ENCODE measurements around the gene CTBP2. TPM values are rescaled to one million over a fixed set of nuclear protein-coding genes. Genes with fewer than 3 reads are reported as not detected.

CTBP2 gene
- total RNA-seq, 2 donors from 2014 or later = 1.2 TPM

DNA sequence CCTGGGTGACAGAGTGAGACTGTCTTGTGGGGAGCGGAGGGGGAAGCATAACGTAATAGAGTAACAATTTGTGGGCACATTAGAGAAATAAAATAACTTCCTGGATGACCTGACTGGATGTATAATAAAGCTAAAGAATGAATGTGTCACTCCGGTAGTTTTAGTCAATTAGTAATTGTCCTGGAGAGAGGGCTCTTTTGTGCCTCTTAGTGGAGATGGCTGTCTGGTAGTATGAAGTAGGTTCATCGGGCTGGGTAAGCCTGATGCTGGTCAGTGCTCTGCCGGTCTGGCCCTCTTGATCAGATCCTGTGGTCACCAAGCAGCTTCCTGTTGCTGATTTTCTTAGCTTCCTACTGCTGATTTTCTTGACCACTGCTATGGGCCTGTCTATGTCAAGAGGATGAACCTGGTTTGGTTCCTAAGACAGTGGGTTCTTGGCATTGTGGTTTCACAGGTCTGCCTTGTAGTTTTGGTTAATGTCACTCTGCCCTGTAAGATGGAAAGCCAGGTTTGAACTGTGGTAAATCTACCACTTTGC lies 184.3 kb downstream of the CTBP2 start:
- H3K27ac Mint-ChIP-seq = peak overlapping the region; percentile 45 to 67
- peaks cover 0 to 5% of the 10 kb centered on the region in 2 donors for H3K36me3 Mint-ChIP-seq
- ATAC-seq = peak; percentile 95 to 96
- H3K9me3 Mint-ChIP-seq = no peaks in the 10 kb centered on the region
- no peak for DNase-seq (ENCODE audit: low spot score in 2 of 2)

DNA sequence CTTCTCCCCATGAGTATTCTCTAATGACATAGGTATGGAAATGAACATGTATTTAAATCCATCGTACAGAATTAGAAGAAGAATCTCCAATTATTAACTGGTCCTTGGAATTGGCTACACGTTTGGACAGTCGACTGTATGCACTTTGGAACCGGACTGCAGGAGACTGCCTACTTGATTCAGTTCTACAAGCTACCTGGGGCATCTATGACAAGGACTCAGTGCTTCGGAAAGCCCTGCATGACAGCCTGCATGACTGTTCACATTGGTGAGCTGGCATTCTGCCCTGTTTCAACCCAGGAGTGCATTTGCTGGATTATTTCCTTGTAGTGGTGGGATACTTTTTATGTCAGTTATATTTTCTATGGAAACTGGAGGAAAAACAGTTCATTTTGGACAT lies 186.2 kb downstream of the CTBP2 start:
- Mint-ChIP-seq H3K27ac (no peak overlapping the region), H3K36me3 (peaks cover 0 to under 1% of the 10 kb centered on the region in 2 donors), H3K9me3 (no peaks in the 10 kb centered on the region)
- DNase-seq (ENCODE audit: low spot score in 2 of 2) (no peak), ATAC-seq (no peak)

DNA sequence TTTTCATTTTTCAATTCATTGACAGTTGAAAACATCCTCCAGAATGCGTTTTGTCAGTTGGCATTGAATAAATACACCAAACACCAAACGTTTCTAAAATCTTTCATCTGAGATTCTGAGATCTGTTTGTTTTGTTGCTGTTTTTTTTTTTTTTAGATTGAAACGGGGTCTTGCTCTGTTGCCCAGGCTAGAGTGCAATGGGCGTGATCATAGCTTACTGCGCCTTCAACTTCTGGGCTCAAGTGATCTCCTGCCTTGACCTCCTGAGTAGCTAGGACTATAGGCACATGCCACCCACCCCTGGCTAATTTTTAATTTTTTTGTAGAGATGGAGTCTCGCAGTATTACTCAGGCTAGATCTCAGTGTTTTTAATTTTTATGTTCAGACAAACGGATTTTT lies 187.7 kb downstream of the CTBP2 start:
- no peak for ATAC-seq
- Mint-ChIP-seq H3K27ac (peak overlapping the region in 1 of 2 donors; percentile 7), H3K36me3 (peaks cover 0 to 7% of the 10 kb centered on the region in 2 donors), H3K9me3 (no peaks in the 10 kb centered on the region)
- DNase-seq (ENCODE audit: low spot score in 2 of 2) = no peak

DNA sequence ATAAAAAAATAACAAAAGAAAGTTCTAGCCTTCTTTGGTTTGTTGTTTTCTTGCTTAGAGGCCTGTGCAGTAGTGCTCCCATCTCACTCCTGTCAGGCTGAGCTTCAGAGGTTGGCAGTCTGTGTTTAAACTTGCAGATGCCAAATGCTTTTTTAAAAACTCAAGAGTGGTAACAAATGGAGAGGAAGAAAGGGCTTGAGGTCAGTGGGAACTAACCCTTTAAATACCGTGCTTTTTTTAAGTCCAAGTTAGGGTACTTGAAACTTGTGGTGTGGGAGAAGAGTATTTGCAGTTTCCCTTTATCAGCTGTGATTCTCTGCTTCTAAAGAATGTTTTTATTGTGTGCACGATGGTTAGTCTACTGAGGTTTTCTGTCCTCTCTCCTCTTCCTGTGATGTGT lies 189.1 kb downstream of the CTBP2 start:
- Mint-ChIP-seq H3K27ac (no peak overlapping the region), H3K36me3 (peaks cover 0 to 14% of the 10 kb centered on the region in 2 donors), H3K9me3 (no peaks in the 10 kb centered on the region)
- ATAC-seq (no peak), DNase-seq (ENCODE audit: low spot score in 2 of 2) (no peak)

DNA sequence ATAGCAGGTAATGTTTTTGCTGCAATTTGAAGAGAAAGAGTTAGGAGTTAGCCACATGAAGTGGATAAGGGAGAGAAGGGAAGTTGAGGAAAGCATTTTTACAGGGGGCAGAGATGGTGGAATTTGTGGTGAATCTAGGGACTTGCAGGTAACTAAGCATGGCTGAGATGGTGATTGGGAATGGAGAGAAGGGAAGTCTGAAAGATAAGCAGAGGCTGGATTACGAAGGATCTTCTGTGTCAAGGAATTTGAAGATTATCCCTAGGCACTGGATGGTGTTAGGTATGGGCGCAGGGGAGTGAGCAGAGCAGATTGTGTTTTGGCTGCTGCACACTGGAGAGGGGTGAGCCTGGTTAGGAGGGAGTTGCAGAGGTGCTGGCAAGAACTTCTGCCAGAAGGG lies 193.1 kb downstream of the CTBP2 start:
- ATAC-seq (no peak), DNase-seq (ENCODE audit: low spot score in 2 of 2) (no peak)
- peak overlapping the region in 1 of 2 donors; percentile 32 for H3K27ac Mint-ChIP-seq
- H3K36me3 Mint-ChIP-seq = peaks cover 0 to 14% of the 10 kb centered on the region in 2 donors
- no peaks in the 10 kb centered on the region for H3K9me3 Mint-ChIP-seq

DNA sequence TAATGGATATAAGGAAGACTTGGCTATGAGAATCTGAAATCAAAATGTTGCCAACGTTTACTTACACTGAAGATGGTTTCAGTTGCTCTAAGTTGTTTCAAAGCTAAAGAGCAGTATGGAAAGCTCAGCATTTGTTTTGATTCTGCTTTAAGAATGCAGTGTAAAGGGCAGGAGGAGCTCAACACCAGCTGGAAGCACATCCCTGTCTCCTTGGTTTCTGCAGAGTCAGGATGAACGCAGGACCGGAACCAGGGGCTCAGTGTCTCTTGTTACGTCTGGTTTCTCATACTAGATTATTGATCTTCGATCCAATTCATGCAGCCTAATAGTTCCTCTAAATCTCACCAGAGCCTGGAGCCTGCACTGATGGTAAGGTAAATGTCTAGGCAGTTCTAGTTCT lies 194.4 kb downstream of the CTBP2 start:
- DNase-seq (ENCODE audit: low spot score in 2 of 2) (no peak), ATAC-seq (no peak)
- H3K36me3 Mint-ChIP-seq = peaks cover 0 to 14% of the 10 kb centered on the region in 2 donors
- no peaks in the 10 kb centered on the region for H3K9me3 Mint-ChIP-seq
- H3K27ac Mint-ChIP-seq = peak overlapping the region in 1 of 2 donors; percentile 38

DNA sequence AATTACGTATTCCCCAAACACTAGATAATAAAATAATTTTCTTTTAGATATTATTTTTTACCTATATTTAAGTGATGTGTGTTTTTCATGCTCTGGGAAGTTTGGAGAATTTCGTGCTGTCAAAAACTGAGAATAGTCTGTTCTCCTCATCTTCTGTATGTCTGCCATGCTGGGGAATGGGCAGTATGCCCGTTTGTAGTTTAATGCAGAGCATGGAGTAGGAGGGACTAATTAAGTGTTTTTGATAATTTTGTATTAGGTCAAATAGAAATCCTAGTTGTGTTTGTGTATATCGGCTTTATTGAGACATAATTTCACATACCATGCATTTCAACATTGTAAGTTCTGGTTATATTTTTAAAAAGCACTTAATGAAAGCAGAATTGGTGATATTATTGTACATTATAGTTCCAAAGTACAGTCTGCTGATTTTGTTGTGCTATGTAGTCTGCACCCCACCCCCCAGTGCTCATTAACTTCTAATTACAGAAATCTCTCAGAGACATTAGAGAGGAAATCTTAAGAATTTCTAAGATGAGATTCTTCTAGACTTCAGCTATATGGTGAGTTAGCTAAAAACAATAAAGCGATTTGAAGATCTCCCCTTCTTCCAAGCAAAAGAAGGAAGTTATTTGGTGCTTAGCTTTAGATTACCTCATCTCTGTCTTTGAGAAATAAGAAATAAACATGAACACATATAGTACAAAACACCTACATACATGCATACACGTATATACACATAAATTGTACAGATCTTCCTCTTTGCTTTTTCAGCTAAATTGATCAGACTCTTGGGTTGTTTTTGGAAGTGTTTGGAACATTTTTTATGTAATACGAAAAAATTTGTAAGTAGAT lies 196.3 kb downstream of the CTBP2 start:
- peaks cover 0 to 14% of the 10 kb centered on the region in 2 donors for H3K36me3 Mint-ChIP-seq
- H3K27ac Mint-ChIP-seq = no peak overlapping the region
- no peaks in the 10 kb centered on the region for H3K9me3 Mint-ChIP-seq
- DNase-seq (ENCODE audit: low spot score in 2 of 2) = no peak
- no peak for ATAC-seq

DNA sequence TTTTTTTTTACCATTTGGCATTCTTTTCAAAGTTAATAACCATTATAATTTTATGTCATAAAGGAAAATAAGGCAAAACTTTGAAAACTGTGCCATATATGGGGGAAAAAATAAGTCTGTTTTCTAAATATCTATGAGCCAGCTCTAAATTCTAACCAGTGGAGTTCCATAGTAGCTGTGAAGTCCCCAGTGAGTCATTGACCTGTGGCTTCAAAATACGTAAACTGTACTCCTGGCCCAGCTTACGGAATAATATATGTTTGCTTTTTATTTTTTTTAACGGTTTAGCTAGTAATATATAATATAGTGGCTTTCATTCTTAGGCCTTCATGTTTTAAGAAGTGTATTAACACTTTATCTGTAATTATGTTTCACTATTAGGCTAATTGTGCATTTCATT lies 197.9 kb downstream of the CTBP2 start:
- ATAC-seq (no peak), DNase-seq (ENCODE audit: low spot score in 2 of 2) (no peak)
- H3K9me3 Mint-ChIP-seq = no peaks in the 10 kb centered on the region
- no peak overlapping the region for H3K27ac Mint-ChIP-seq
- peaks cover 0 to 6% of the 10 kb centered on the region in 2 donors for H3K36me3 Mint-ChIP-seq

DNA sequence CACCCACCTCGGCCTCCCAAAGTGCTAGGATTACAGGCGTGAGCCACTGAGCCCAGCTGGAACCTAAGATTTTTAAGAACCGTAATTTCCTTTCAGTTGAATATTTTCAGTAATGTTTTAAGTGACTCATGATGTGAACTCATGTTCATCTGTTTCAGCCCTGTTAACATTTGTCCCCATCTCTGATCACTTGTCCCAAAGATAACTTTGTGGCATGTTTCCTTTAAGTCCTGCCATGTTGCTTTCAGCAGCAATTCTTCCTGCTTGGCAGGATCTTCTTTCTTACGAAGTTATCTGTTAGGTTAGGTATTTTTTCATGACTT lies 199.2 kb downstream of the CTBP2 start:
- peak in 1 of 2 donors; percentile 58 for ATAC-seq
- Mint-ChIP-seq H3K36me3 (no peaks in the 10 kb centered on the region), H3K9me3 (no peaks in the 10 kb centered on the region), H3K27ac (peak overlapping the region; percentile 45 to 49)
- no peak for DNase-seq (ENCODE audit: low spot score in 2 of 2)

DNA sequence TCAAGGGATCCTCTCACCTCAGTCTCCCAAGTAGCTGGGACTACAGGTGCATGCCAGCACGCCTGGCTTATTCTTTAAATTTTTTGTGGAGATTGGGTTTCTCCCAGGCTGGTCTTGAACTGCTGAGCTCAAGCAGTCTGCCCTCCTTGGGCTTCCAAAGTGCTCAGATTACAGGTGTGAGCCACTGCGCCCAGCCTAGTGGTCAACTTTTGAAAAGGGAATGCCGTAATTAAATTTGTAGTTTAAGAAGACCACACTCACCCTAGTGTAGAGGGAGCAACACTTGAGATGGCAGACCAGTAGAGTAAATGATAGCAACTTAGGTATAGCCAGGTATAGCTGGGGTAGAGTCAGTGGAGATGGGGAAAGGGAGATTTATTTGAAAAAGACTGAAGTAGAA lies 200.8 kb downstream of the CTBP2 start:
- H3K27ac Mint-ChIP-seq = peak overlapping the region in 1 of 2 donors; percentile 16
- DNase-seq (ENCODE audit: low spot score in 2 of 2) = no peak
- no peak for ATAC-seq
- H3K9me3 Mint-ChIP-seq = no peaks in the 10 kb centered on the region
- H3K36me3 Mint-ChIP-seq = no peaks in the 10 kb centered on the region

DNA sequence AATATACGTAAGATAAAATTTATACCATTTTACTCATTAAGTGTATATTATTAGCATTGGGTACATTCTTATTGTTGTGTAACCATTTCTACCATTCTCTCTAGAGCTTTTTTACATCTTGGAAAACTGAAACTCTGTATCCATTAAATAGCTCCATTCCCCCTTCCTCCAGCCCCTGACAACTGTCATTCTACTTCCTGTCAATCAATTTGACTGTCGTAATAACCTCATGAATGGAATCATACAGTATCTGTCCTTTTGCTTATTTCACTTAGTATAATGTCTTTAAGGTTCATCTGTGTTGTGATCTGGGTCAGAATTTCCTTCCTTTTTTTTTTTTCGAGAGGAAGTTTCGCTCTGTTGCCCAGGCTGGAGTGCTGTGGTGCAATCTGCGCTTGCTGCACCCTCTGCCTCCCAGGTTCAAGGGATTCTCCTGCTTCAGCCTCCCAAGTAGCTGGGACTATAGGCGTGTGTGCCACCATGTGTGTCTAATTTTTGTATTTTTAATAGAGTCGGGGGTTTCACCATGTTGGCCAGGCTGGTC lies 202.9 kb downstream of the CTBP2 start:
- Mint-ChIP-seq H3K36me3 (no peaks in the 10 kb centered on the region), H3K27ac (no peak overlapping the region), H3K9me3 (no peaks in the 10 kb centered on the region)
- no peak for DNase-seq (ENCODE audit: low spot score in 2 of 2)
- ATAC-seq = no peak

DNA sequence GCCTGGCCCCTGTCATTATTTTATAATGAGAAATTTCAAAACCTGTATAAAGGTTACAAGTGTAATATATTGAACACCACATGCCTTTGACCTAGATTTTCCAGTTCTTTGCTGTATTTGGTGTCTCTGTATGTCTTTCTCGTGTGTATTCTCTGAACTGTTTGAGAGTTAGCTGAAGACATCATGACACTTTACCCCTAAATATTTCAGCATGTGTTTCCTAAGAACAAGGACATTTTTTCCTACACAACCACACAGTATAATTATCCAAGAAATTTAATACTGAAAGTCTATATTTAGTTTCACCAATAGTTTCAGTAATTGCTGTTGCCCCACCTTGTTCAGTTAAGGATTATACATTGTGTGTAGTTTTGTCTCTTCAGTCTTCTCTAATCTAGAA lies 203.6 kb downstream of the CTBP2 start:
- no peaks in the 10 kb centered on the region for H3K36me3 Mint-ChIP-seq
- no peak overlapping the region for H3K27ac Mint-ChIP-seq

DNA sequence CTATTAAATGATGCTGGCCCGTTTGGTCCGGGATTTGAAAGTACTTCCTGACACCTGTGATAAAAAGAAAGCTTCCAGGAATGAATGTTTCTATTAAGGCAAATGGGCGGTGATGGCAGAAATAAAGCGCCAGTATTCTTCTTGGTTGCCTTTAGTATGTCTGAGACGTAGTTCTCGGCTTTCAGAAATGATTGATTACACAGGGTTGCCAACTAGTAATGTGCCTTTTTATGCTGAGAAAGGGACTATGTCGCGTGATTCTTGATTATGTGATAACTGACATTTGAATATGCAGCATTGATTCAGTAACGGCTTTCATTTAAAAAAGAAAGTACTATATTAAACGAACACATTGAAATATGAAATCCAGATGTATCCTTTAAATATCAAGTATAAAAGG lies 204.5 kb downstream of the CTBP2 start:
- H3K36me3 Mint-ChIP-seq = no peaks in the 10 kb centered on the region
- H3K27ac Mint-ChIP-seq = no peak overlapping the region
- ATAC-seq = no peak
- no peaks in the 10 kb centered on the region for H3K9me3 Mint-ChIP-seq
- DNase-seq (ENCODE audit: low spot score in 2 of 2) = no peak

More for the DNA sequence above, 203.6 kb downstream of the CTBP2 start:
- DNase-seq (ENCODE audit: low spot score in 2 of 2) (no peak), ATAC-seq (no peak)
- H3K9me3 Mint-ChIP-seq = no peaks in the 10 kb centered on the region

DNA sequence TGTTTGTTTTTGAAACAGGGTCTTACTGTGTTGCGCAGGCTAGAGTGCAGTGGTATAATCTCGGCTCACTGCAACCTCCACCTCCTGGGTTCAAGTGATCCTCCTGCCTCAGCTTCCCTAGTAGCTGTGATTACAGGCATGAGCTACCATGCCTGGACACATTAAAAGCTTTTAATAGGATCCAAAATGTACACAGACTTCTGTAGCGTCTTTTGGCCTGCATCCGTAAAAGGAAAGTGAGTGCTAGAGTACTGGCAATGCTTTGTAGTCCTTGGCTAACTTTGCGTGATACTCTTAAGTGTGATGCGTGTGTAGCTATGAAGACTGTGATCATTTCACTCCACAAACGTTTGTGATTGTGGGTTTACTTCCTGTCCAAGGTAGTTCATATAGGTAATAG lies 205.1 kb downstream of the CTBP2 start:
- Mint-ChIP-seq H3K9me3 (no peaks in the 10 kb centered on the region), H3K27ac (no peak overlapping the region), H3K36me3 (no peaks in the 10 kb centered on the region)
- ATAC-seq (no peak), DNase-seq (ENCODE audit: low spot score in 2 of 2) (no peak)

DNA sequence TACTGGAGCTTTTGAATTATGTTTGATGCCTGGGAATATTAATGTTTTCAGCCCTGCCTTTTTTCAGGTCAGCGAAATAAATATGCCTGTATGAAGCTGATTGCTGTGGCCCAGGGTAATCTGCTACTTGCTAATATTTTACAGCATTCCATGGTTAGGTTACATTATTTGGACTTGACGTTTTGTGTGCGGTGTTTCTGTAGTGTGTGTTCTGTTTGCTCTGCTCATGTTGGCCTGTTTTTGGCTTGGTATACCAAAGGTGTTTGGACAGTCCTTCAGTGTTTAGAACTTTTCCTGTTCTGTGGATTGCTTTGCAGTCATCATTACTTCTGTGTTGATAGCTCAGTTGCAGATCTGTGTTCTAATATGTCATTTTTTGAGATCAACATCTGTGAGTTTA lies 206.9 kb downstream of the CTBP2 start:
- Mint-ChIP-seq H3K27ac (no peak overlapping the region), H3K36me3 (no peaks in the 10 kb centered on the region), H3K9me3 (no peaks in the 10 kb centered on the region)
- ATAC-seq = no peak
- no peak for DNase-seq (ENCODE audit: low spot score in 2 of 2)

DNA sequence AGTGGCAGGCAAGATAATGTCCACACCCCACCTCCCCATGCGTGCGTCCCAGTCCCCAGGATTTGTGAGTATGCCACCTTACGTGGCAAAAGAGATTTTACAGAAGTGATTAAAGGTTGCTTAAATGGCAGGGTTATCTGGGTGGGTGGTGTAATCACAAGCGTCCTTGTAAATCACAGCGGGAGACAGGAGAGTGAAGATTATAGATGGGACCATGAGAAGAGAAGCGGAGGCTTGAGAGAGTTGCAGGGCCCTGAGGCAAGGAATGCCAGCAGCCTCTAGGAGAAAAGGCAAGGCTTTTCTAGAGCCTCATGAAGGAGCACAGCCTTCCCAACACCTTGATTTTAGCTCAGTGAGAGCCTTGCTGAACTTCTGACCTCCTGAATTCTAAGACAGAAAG lies 208.2 kb downstream of the CTBP2 start:
- no peak overlapping the region for H3K27ac Mint-ChIP-seq

DNA sequence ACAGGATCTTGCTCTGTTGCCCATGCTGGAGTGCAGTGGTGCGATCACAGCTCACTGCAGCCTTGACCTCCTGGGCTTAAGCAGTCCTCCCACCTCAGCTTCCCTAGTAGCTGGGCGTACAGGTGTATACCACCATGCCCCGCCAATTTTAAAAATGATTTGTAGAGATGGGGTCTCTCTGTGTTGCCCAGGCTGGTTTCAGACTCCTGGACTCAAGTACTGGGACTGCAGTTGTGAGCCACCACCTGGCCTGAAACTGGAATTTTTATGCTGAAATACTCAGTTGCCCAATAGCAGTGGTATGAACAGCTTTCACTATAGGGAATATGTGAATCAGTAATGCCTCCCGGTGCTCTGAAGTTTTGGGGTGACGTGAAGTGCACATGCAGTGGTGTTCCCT lies 210.8 kb downstream of the CTBP2 start:
- Mint-ChIP-seq H3K27ac (no peak overlapping the region), H3K36me3 (no peaks in the 10 kb centered on the region), H3K9me3 (no peaks in the 10 kb centered on the region)
- ATAC-seq (no peak), DNase-seq (ENCODE audit: low spot score in 2 of 2) (no peak)

More for the DNA sequence above, 208.2 kb downstream of the CTBP2 start:
- no peaks in the 10 kb centered on the region for H3K36me3 Mint-ChIP-seq
- DNase-seq (ENCODE audit: low spot score in 2 of 2) (no peak), ATAC-seq (no peak)
- no peaks in the 10 kb centered on the region for H3K9me3 Mint-ChIP-seq

DNA sequence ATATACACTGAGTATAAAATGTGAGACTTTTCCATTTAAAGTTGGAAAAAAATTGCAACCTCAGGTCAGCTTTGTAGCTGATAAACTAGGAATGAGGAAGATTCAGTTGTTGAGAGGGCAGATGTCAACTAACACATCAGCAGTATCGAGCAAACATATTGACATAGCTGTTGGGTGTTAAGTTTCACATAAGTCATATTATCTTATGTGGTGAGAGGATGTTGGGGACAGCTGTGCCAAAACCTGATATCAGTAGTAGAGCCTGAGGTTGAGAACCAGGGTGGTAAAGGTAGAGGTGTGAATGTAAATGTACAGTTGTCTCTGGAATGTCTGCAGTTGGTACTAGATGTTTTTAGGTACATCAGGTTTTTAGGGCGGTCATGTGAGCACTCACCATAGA lies 213.4 kb downstream of the CTBP2 start:
- no peaks in the 10 kb centered on the region for H3K9me3 Mint-ChIP-seq
- peaks cover 0 to 7% of the 10 kb centered on the region in 2 donors for H3K36me3 Mint-ChIP-seq
- no peak overlapping the region for H3K27ac Mint-ChIP-seq
- ATAC-seq (peak in 1 of 2 donors; percentile 85), DNase-seq (ENCODE audit: low spot score in 2 of 2) (no peak)
